Liver (tissue), 9 donors: ENCODE data around the gene CFAP251. TPM values are rescaled to one million over a fixed set of nuclear protein-coding genes. Genes with fewer than 3 reads are reported as not detected.

Experiments used
- DNase-seq: peaks from one replicate; pipeline ENCODE4 v3.0.0-alpha.2; 2017; ENCODE audit warnings: low spot score
- H3K27ac ChIP-seq, 2 donors: one replicate each; pipeline ENCODE4 v1.7.0; 2013; ENCODE audit warnings: inconsistent platforms in 2 of 2, low read length in 2 of 2, control low read depth in 1 of 2, low read depth in 1 of 2, mild to moderate bottlenecking in 1 of 2
- H3K27me3 ChIP-seq, 4 donors: one replicate each; pipeline versions ENCODE4 v1.6.1 to v1.7.0; 2013; ENCODE audit warnings: low read length in 3 of 4, inconsistent platforms in 1 of 4, mild to moderate bottlenecking in 1 of 4, moderate library complexity in 1 of 4; ENCODE audit not compliant: control insufficient read depth in 4 of 4, insufficient read depth in 4 of 4
- H3K36me3 ChIP-seq, 4 donors: one replicate each; pipeline versions ENCODE4 v1.6.1 to v1.7.0; 2013; ENCODE audit warnings: low read length in 3 of 4, mild to moderate bottlenecking in 3 of 4, low read depth in 1 of 4, moderate library complexity in 1 of 4; ENCODE audit not compliant: control insufficient read depth in 4 of 4, insufficient read depth in 3 of 4
- H3K4me1 ChIP-seq, 4 donors: one replicate each; pipeline versions ENCODE4 v1.6.1 to v1.7.0; 2013; ENCODE audit warnings: low read length in 3 of 4, mild to moderate bottlenecking in 3 of 4, moderate library complexity in 1 of 4; ENCODE audit not compliant: control insufficient read depth in 4 of 4, insufficient read depth in 4 of 4
- H3K4me3 ChIP-seq, 3 donors: one replicate each; pipeline versions ENCODE4 v1.6.1 to v1.7.0; 2013; ENCODE audit warnings: low read length in 3 of 3, control low read depth in 1 of 3, low read depth in 1 of 3, mild to moderate bottlenecking in 1 of 3
- H3K9ac ChIP-seq, 2 donors: one replicate each; pipeline ENCODE4 v1.7.0; 2013; ENCODE audit warnings: low read length in 2 of 2, mild to moderate bottlenecking in 2 of 2, moderate library complexity in 2 of 2, control low read depth in 1 of 2, low read depth in 1 of 2
- H3K9me3 ChIP-seq, 4 donors: one replicate each; pipeline versions ENCODE4 v1.6.1 to v1.7.0; 2013; ENCODE audit warnings: low read length in 3 of 4; ENCODE audit not compliant: control insufficient read depth in 4 of 4
- EGR1 ChIP-seq, 2 donors: IDR thresholded peaks; 2 replicates each; pipeline ENCODE4 v1.6.1; 2016 to 2018; ENCODE audit warnings: antibody characterized with exemption in 2 of 2, low read depth in 2 of 2
- FOXA1 ChIP-seq: IDR thresholded peaks from 2 replicates; pipeline ENCODE4 v1.6.1; 2016; ENCODE audit warnings: antibody characterized with exemption
- FOXA2 ChIP-seq: IDR thresholded peaks from 2 replicates; pipeline ENCODE4 v1.6.1; 2016; ENCODE audit warnings: antibody characterized with exemption
- GABPA ChIP-seq, 2 donors: IDR thresholded peaks in 1 of 2; conservative IDR thresholded peaks in 1 of 2; 2 replicates each; pipeline ENCODE4 v1.6.1; 2016; ENCODE audit warnings: antibody characterized with exemption in 2 of 2, mild to moderate bottlenecking in 1 of 2, moderate library complexity in 1 of 2
- HNF4A ChIP-seq, 2 donors: conservative IDR thresholded peaks; 2 replicates each; pipeline ENCODE4 v1.6.1; 2016; ENCODE audit warnings: antibody characterized with exemption in 2 of 2, mild to moderate bottlenecking in 2 of 2
- HNF4G ChIP-seq: IDR thresholded peaks from 2 replicates; pipeline ENCODE4 v1.6.1; 2016; ENCODE audit warnings: antibody characterized with exemption
- JUND ChIP-seq, 2 donors: IDR thresholded peaks; 2 replicates each; pipeline ENCODE4 v1.6.1; 2016; ENCODE audit warnings: antibody characterized with exemption in 2 of 2
- NR2F2 ChIP-seq: IDR thresholded peaks from 2 replicates; pipeline ENCODE4 v1.6.1; 2016; ENCODE audit warnings: antibody characterized with exemption
- RAD21 ChIP-seq, 2 donors: IDR thresholded peaks; 2 replicates each; pipeline ENCODE4 v1.6.1; 2016; ENCODE audit warnings: antibody characterized with exemption in 2 of 2, mild to moderate bottlenecking in 2 of 2
- RXRA ChIP-seq, 2 donors: IDR thresholded peaks; 2 replicates each; pipeline ENCODE4 v1.6.1; 2017 to 2018; ENCODE audit warnings: antibody characterized with exemption in 2 of 2, mild to moderate bottlenecking in 1 of 2
- SP1 ChIP-seq: IDR thresholded peaks from 2 replicates; pipeline ENCODE4 v1.6.1; 2018; ENCODE audit warnings: antibody characterized with exemption, mild to moderate bottlenecking
- TAF1 ChIP-seq: conservative IDR thresholded peaks from 2 replicates; pipeline ENCODE4 v1.6.1; 2016; ENCODE audit warnings: antibody characterized with exemption, mild to moderate bottlenecking
- YY1 ChIP-seq: IDR thresholded peaks from 2 replicates; pipeline ENCODE4 v1.6.1; 2016; ENCODE audit warnings: antibody characterized with exemption, mild to moderate bottlenecking
- WGBS: extraction: QIAGEN DNeasy Blood & Tissue Kit; methylation state at CpG from one replicate; pipeline ENCODE4 v1.1.7; 2013; 5-methylcytosine and 5-hydroxymethylcytosine counted together
- polyA plus RNA-seq, 2 donors: library from polyadenylated mRNA; stranded (reverse) in 1 of 2; unstranded in 1 of 2; fragments of 200-250 nt in 1 of 2; fragments of >200 nt in 1 of 2; fragmentation: Nextera tagmentation in 1 of 2; extraction: Ambion mirVana in 1 of 2; gene quantifications; one replicate each; pipeline versions ENCODE4 v1.2.1 to v1.2.3, GENCODE V29; 2013 to 2015
- total RNA-seq, 2 donors: library from RNA; depleted of rRNA; stranded (reverse); fragments of >200 nt; gene quantifications; one replicate each; pipeline ENCODE4 v1.2.3, GENCODE V29; 2014
- TF ChIP-seq, protein P1 (sequence below): IDR thresholded peaks from 2 replicates; pipeline ENCODE4 v1.6.1; 2016; ENCODE audit warnings: antibody characterized with exemption
- TF ChIP-seq, protein P2 (sequence below): IDR thresholded peaks from 2 replicates; pipeline ENCODE4 v1.6.1; 2016; ENCODE audit warnings: antibody characterized with exemption
- TF ChIP-seq, protein P3 (sequence below): IDR thresholded peaks from 2 replicates; pipeline ENCODE4 v1.6.1; 2016; ENCODE audit warnings: antibody characterized with exemption
- TF ChIP-seq, protein P4 (sequence below): fragments of 150-350 bp; IDR thresholded peaks from 2 replicates; pipeline ENCODE4 v1.5.1; 2017; ENCODE audit warnings: improper control_type of control experiment, low read depth, low read length; ENCODE audit not compliant: missing input control
- TF ChIP-seq, protein P5 (sequence below): IDR thresholded peaks from 2 replicates; pipeline ENCODE4 v1.6.1; 2016; ENCODE audit warnings: antibody characterized with exemption, mild to moderate bottlenecking
- donor health status: healthy.
- donor health status: healthy.
- donor health status: healthy.
- donor health status: healthy.
- donor health status: healthy.

Gene CFAP251
- total and polyA plus RNA-seq, 4 donors = 1.6 to 4.0 (median 2.0) TPM

DNA sequence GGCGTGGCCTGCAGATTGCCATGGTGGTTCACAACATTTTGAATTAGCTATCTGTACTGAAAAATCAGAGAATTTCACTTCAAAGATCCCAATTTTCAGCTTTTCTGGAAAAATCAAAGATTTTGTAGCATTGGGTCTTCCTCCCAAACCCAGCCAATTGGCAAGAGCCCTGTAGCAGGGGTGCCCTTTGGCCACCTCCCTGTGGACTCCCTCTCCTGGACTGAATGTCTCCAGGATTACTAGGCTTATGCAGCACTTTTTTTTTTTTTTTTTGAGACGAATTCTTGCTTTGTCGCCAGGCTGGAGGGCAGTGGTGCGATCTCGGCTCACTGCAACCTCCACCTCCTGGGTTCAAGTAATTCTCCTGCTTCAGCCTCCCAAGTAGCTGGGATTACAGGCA is 20.1 kb upstream of the CFAP251 start:
- H3K36me3 ChIP-seq = peaks cover 5 to 57% (median 34%) of the 10 kb centered on the region in 4 donors
- H3K27me3 ChIP-seq = no peaks in the 10 kb centered on the region
- H3K4me3 ChIP-seq = no peak overlapping the region
- TF ChIP-seq, protein P1, sequence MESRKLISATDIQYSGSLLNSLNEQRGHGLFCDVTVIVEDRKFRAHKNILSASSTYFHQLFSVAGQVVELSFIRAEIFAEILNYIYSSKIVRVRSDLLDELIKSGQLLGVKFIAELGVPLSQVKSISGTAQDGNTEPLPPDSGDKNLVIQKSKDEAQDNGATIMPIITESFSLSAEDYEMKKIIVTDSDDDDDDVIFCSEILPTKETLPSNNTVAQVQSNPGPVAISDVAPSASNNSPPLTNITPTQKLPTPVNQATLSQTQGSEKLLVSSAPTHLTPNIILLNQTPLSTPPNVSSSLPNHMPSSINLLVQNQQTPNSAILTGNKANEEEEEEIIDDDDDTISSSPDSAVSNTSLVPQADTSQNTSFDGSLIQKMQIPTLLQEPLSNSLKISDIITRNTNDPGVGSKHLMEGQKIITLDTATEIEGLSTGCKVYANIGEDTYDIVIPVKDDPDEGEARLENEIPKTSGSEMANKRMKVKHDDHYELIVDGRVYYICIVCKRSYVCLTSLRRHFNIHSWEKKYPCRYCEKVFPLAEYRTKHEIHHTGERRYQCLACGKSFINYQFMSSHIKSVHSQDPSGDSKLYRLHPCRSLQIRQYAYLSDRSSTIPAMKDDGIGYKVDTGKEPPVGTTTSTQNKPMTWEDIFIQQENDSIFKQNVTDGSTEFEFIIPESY = no peak
- TF ChIP-seq NR2F2 (no peak), RAD21 (IDR thresholded peaks at IDR 0.05) (no peak), HNF4A (conservative IDR thresholded peaks at IDR 0.05) (no peak), SP1 (no peak), RXRA (IDR thresholded peaks at IDR 0.05) (no peak), JUND (IDR thresholded peaks at IDR 0.05) (no peak), FOXA2 (no peak), GABPA (IDR thresholded peaks at IDR 0.05 in 1 of 2, conservative IDR thresholded peaks at IDR 0.05 in 1 of 2) (no peak), YY1 (no peak), HNF4G (no peak), EGR1 (IDR thresholded peaks at IDR 0.05; ENCODE audit: low read depth in 2 of 2) (no peak), TAF1 (no peak), FOXA1 (no peak)
- TF ChIP-seq, protein P2, sequence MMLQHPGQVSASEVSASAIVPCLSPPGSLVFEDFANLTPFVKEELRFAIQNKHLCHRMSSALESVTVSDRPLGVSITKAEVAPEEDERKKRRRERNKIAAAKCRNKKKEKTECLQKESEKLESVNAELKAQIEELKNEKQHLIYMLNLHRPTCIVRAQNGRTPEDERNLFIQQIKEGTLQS = no peak
- TF ChIP-seq, protein P3, sequence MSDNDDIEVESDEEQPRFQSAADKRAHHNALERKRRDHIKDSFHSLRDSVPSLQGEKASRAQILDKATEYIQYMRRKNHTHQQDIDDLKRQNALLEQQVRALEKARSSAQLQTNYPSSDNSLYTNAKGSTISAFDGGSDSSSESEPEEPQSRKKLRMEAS = no peak
- TF ChIP-seq, protein P4, sequence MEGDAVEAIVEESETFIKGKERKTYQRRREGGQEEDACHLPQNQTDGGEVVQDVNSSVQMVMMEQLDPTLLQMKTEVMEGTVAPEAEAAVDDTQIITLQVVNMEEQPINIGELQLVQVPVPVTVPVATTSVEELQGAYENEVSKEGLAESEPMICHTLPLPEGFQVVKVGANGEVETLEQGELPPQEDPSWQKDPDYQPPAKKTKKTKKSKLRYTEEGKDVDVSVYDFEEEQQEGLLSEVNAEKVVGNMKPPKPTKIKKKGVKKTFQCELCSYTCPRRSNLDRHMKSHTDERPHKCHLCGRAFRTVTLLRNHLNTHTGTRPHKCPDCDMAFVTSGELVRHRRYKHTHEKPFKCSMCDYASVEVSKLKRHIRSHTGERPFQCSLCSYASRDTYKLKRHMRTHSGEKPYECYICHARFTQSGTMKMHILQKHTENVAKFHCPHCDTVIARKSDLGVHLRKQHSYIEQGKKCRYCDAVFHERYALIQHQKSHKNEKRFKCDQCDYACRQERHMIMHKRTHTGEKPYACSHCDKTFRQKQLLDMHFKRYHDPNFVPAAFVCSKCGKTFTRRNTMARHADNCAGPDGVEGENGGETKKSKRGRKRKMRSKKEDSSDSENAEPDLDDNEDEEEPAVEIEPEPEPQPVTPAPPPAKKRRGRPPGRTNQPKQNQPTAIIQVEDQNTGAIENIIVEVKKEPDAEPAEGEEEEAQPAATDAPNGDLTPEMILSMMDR = no peak
- TF ChIP-seq, protein P5, sequence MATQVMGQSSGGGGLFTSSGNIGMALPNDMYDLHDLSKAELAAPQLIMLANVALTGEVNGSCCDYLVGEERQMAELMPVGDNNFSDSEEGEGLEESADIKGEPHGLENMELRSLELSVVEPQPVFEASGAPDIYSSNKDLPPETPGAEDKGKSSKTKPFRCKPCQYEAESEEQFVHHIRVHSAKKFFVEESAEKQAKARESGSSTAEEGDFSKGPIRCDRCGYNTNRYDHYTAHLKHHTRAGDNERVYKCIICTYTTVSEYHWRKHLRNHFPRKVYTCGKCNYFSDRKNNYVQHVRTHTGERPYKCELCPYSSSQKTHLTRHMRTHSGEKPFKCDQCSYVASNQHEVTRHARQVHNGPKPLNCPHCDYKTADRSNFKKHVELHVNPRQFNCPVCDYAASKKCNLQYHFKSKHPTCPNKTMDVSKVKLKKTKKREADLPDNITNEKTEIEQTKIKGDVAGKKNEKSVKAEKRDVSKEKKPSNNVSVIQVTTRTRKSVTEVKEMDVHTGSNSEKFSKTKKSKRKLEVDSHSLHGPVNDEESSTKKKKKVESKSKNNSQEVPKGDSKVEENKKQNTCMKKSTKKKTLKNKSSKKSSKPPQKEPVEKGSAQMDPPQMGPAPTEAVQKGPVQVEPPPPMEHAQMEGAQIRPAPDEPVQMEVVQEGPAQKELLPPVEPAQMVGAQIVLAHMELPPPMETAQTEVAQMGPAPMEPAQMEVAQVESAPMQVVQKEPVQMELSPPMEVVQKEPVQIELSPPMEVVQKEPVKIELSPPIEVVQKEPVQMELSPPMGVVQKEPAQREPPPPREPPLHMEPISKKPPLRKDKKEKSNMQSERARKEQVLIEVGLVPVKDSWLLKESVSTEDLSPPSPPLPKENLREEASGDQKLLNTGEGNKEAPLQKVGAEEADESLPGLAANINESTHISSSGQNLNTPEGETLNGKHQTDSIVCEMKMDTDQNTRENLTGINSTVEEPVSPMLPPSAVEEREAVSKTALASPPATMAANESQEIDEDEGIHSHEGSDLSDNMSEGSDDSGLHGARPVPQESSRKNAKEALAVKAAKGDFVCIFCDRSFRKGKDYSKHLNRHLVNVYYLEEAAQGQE = no peak
- H3K9ac ChIP-seq = no peak overlapping the region
- peaks cover 0 to 14% (median 3%) of the 10 kb centered on the region in 4 donors for H3K4me1 ChIP-seq
- H3K9me3 ChIP-seq = no peaks in the 10 kb centered on the region
- no peak overlapping the region for H3K27ac ChIP-seq
- WGBS = 66% methylated on average over 5 of the region's 5 CpGs
- no peak for DNase-seq
